ENCODE measurements around the gene RFPL2.

DNA sequence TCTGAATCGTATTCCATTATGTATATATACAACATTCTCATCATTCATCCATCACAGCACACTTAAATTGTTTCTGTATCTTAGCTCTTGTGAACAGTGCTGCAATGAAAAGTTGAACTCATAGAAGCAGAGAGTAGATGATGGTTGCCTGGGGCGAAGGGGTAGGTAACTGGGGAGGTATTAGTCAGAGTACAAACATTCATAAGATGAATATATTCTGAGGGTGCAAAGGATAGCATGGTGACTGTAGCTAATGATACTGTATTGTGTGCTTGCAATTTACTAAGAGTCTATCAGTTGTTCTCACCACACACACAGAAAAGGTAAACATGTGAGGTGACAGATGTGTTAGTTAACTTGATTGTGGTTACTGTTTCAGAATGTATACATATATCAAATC is 12.6 kb upstream of the RFPL2 start:
- no peak for TF ChIP-seq ZNF274 (IDR thresholded peaks at IDR 0.05; ENCODE audit: low read depth, low read length)
- TF ChIP-seq SUZ12 (IDR thresholded peaks at IDR 0.05; ENCODE audit: extremely low read depth, insufficient read depth, insufficient read length) = no peak
- no peak for TF ChIP-seq YY1 (IDR thresholded peaks at IDR 0.05; ENCODE audit: insufficient read depth, insufficient read length)
